GM18498 (cell line): ENCODE measurements around the gene IL17RB.
A peak's percentile ranks its signal among the peaks of the same experiment; 100 is the strongest.

Experiments
- ATAC-seq: cut with Tn5 transposase; IDR thresholded peaks from one replicate; pipeline ENCODE4 v1.9.1; 2021; ENCODE audit warnings: mild to moderate bottlenecking, moderate library complexity; ENCODE audit not compliant: unreplicated experiment

Gene IL17RB

GRCh38 chr3:53858096-53858741 is 11.9 kb downstream of the IL17RB start:
- ATAC-seq = no peak

- no peak for ATAC-seq
These were observed 12.8 kb downstream of the IL17RB start for GRCh38 chr3:53859178-53859577.

GRCh38 chr3:53860196-53860595 is 13.8 kb downstream of the IL17RB start:
- no peak for ATAC-seq

GRCh38 chr3:53862241-53862640 is 15.9 kb downstream of the IL17RB start:
- ATAC-seq = no peak

- no peak for ATAC-seq
These were observed 16.8 kb downstream of the IL17RB start for GRCh38 chr3:53863145-53863544.

- ATAC-seq = no peak
These were observed 19.5 kb downstream of the IL17RB start for GRCh38 chr3:53865732-53866499.

- ATAC-seq = no peak
These were observed 34.3 kb downstream of the IL17RB start for GRCh38 chr3:53880396-53881345.

- ATAC-seq = peak; percentile 88
These were observed 35.6 kb downstream of the IL17RB start, which contains the start of gene ACTR8 for GRCh38 chr3:53881691-53882593. ACTR8 (minus strand) TSS chr3:53882152; CDS start chr3:53882101, 51 bp downstream.

GRCh38 chr3:53883008-53883407 is 36.6 kb downstream of the IL17RB start:
- no peak for ATAC-seq

- ATAC-seq = no peak
These were observed 38.3 kb downstream of the IL17RB start for GRCh38 chr3:53884623-53885022.

GRCh38 chr3:53885239-53885638 is 38.9 kb downstream of the IL17RB start:
- no peak for ATAC-seq

- no peak for ATAC-seq
These were observed 41.1 kb downstream of the IL17RB start for GRCh38 chr3:53887446-53887845.

- ATAC-seq = no peak
These were observed 41.9 kb downstream of the IL17RB start for GRCh38 chr3:53888232-53888631.

- no peak for ATAC-seq
These were observed 44.5 kb downstream of the IL17RB start for GRCh38 chr3:53890726-53891475.

GRCh38 chr3:53891497-53892285 is 45.3 kb downstream of the IL17RB start, which contains the start of gene SELENOK:
SELENOK (minus strand) TSS chr3:53891859.
- peak; percentile 97 for ATAC-seq

GRCh38 chr3:53892286-53892637 is 45.9 kb downstream of the IL17RB start:
- ATAC-seq = no peak

- no peak for ATAC-seq
These were observed 53.4 kb downstream of the IL17RB start for GRCh38 chr3:53899750-53900149.

- ATAC-seq = no peak
These were observed 54.4 kb downstream of the IL17RB start for GRCh38 chr3:53900666-53901331.
